Inflammatory macrophage treated with lipopolysaccharide for 1 hour (primary cell): ENCODE results near the gene MED31.
A peak's percentile ranks its signal among the peaks of the same experiment; 100 is the strongest.
"Not testable (repeated sequence)": the region's sequence is repeated elsewhere in the genome, so short reads cannot be mapped to it uniquely, and the experiment has no call there.

Experiments used
- DNase-seq, 2 donors: peaks; one replicate each; pipeline ENCODE4 v3.0.0-alpha.2; 2020 to 2022

MED31 gene

GRCh38 chr17:6651354-6651918, at the start of gene MED31, which contains the start of gene C17orf100:
Gene MED31 (minus strand): TSS chr17:6651605. CDS start chr17:6651528, 77 bp downstream.
Gene C17orf100 (plus strand): TSS chr17:6651762. CDS start chr17:6651914, 152 bp downstream.
- peak; percentile 95 to 98 for DNase-seq

- no peak for DNase-seq
Observed at GRCh38 chr17:6700948-6701307, 49.5 kb upstream of the MED31 start.

- no peak for DNase-seq
Observed at GRCh38 chr17:6699997-6700947, 48.9 kb upstream of the MED31 start.

- DNase-seq = no peak
Observed at GRCh38 chr17:6698004-6698403, 46.6 kb upstream of the MED31 start.

GRCh38 chr17:6696906-6697305, 45.5 kb upstream of the MED31 start:
- DNase-seq = no peak

GRCh38 chr17:6695565-6695964, 44.2 kb upstream of the MED31 start:
- no peak for DNase-seq

GRCh38 chr17:6695051-6695450, 43.6 kb upstream of the MED31 start:
- DNase-seq = no peak

- not testable (repeated sequence) for DNase-seq
Observed at GRCh38 chr17:6691958-6692357, 40.6 kb upstream of the MED31 start.

GRCh38 chr17:6691546-6691945, 40.1 kb upstream of the MED31 start:
- DNase-seq = no peak

- no peak for DNase-seq
Observed at GRCh38 chr17:6690641-6691040, 39.2 kb upstream of the MED31 start.

- DNase-seq = no peak
Observed at GRCh38 chr17:6688944-6689343, 37.5 kb upstream of the MED31 start.

GRCh38 chr17:6686026-6686425, 34.6 kb upstream of the MED31 start:
- DNase-seq = no peak

- DNase-seq = no peak
Observed at GRCh38 chr17:6684881-6685767, 33.7 kb upstream of the MED31 start.

- DNase-seq = no peak
Observed at GRCh38 chr17:6684460-6684783, 33.0 kb upstream of the MED31 start.

- no peak for DNase-seq
Observed at GRCh38 chr17:6683730-6684459, 32.5 kb upstream of the MED31 start.

GRCh38 chr17:6683081-6683684, 31.8 kb upstream of the MED31 start:
- DNase-seq = no peak

GRCh38 chr17:6682339-6682738, 30.9 kb upstream of the MED31 start:
- DNase-seq = no peak

GRCh38 chr17:6681671-6682070, 30.3 kb upstream of the MED31 start:
- no peak for DNase-seq

GRCh38 chr17:6681176-6681575, 29.8 kb upstream of the MED31 start:
- no peak for DNase-seq

GRCh38 chr17:6679241-6679640, 27.8 kb upstream of the MED31 start:
- DNase-seq = no peak

GRCh38 chr17:6677946-6678345, 26.5 kb upstream of the MED31 start:
- DNase-seq = no peak

GRCh38 chr17:6677158-6677831, 25.9 kb upstream of the MED31 start:
- DNase-seq = no peak
